ENCODE measurements around the gene CUL2.

DNA sequence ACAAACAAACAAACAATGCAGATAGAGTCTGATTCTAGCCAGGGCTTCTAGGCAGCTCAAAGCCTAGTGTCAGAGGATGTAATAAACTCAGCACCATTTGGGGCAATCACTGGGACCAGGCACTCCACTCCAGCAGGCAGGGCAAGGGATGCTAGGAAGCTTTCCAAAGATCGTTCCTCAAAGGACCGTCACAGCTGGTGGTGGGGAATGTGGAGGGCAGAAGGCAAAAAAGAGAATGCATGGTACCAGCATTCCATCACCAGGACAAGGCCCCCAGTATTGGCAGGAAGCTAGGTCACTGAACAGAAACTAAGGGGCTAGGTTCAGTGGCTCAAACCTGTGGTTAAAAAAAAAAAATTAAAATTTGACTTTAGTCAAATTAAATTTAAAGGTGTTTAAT lies 94.2 kb downstream of the CUL2 start:
- no peak for TF ChIP-seq CTCF (IDR thresholded peaks at IDR 0.05)
- TF ChIP-seq TCF7L2 (IDR thresholded peaks at IDR 0.05; ENCODE audit: low read depth, low read length): no peak
- no peak for TF ChIP-seq SIN3A (IDR thresholded peaks at IDR 0.05; ENCODE audit: borderline replicate concordance, insufficient read depth, low read depth, low read length)
- TF ChIP-seq REST (IDR thresholded peaks at IDR 0.05; ENCODE audit: insufficient read depth in 1 of 2, low read depth in 2 of 2, low read length in 1 of 2): no peak
- no peak for TF ChIP-seq POLR2AphosphoS5 (IDR thresholded peaks at IDR 0.05; ENCODE audit: low read depth, low read length)
